ENCODE measurements around the gene CNGA3.

GRCh38 chr2:98333922-98334321 is 12.3 kb upstream of the CNGA3 start:
- no peak for TF ChIP-seq CTCF (conservative IDR thresholded peaks at IDR 0.05 in 1 of 2, IDR thresholded peaks at IDR 0.05 in 1 of 2; ENCODE audit: extremely low read depth in 1 of 2, insufficient read depth in 1 of 2, low read depth in 1 of 2, low read length in 2 of 2)
- TF ChIP-seq EZH2 (IDR thresholded peaks at IDR 0.05; ENCODE audit: borderline replicate concordance, low read length), result no peak

All from mammary epithelial cell (primary cell).